Measurements from ENCODE around the gene SULT1A2.
"Not testable (repeated sequence)": the region's sequence is repeated elsewhere in the genome, so short reads cannot be mapped to it uniquely, and the experiment has no call there.

Gene SULT1A2

GRCh38 chr16:28589930-28590329 is 6.9 kb downstream of the SULT1A2 start:
- no peak for DNase-seq

- DNase-seq, result no peak
Observed at GRCh38 chr16:28589069-28589468, 7.8 kb downstream of the SULT1A2 start.

DNA sequence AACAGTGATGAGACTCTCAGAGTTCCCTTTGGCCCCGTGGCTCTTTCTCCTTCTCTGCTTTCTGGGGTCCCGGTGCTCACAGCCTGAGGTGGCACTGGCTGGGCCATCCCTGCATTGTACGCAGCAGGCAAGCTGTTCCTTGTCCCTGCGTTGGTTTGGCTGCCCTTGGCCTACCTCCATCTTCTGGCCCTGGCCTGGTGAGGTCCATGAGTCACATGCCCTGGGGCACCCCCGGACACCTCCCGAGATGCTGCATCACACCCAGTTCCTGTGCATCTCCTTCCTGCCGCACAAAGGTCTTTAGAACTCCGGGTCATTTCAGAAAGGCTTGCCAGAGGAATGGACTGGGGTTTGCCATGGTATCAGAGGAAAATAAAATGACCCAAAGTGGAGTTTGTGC is 9.5 kb downstream of the SULT1A2 start:
- no peak for DNase-seq

- DNase-seq, result no peak
Observed at GRCh38 chr16:28586466-28586865, 10.4 kb downstream of the SULT1A2 start.

DNA sequence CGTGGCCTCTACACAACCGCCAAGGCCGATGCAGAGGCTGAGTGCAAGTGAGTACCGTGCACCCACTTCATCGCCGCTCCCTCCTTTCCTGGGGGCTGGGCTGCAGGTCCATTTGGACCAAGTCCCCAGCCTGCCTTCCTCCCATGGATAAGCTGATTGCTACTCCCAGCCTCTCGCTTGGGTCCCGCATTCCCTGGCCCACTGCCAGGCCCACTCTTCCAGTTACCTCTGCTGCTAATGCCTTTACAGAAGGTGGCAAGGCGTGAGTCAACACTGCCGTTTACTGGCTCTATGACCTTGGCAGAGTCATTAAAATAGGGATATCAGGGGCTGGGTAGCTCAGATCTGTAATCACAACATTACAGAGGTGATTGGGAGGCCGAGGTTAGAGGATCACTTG is 11.2 kb downstream of the SULT1A2 start:
- no peak for DNase-seq

DNA sequence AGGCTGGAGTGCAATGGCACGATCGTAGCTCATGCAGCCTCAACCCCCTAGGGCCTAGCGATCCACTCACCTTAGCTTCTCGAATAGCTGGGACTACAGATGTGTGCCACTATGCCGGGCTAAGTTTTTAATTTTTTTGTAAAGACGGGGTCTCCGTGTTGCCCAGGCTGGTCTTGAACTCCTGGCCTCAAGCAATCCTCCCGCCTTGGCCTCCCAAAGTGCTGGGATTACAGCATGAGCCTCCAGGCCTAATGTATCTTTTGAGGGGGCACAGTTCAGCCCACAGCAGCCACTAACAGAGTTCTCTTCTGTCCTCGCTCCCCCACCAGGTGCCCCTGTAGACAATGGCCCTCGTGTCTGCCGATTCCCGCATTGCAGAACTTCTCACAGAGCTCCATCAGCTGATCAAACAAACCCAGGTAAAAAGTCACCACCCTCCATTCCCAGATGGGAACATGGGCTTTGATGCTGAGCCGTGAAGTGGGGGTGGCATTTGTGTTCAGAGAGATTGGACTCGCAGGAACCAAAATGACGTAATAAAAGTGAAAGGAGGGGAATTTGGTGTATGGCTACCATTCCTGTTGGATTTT is 16.0 kb downstream of the SULT1A2 start:
- no peak for DNase-seq

- no peak for DNase-seq
Observed at GRCh38 chr16:28575446-28576109, 21.3 kb downstream of the SULT1A2 start.

DNA sequence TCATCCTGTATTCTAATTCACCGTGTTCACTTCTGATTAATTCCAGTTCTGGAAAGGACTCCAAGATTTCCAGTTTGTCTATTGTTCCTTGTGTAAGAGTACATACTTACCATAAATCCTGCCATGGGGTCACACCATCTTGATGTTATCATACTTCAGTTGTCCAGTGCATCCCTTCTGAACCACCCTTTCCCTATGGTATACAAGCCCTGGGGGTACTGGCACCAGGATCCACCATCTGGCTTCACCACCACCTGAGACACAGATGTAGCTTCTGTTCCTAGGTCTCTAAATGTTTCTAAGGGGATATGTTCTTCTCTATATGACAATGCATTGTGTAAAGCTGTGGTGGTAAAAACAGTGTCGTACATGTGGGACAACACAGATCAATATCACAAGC is 21.9 kb downstream of the SULT1A2 start:
- DNase-seq, result no peak

DNA sequence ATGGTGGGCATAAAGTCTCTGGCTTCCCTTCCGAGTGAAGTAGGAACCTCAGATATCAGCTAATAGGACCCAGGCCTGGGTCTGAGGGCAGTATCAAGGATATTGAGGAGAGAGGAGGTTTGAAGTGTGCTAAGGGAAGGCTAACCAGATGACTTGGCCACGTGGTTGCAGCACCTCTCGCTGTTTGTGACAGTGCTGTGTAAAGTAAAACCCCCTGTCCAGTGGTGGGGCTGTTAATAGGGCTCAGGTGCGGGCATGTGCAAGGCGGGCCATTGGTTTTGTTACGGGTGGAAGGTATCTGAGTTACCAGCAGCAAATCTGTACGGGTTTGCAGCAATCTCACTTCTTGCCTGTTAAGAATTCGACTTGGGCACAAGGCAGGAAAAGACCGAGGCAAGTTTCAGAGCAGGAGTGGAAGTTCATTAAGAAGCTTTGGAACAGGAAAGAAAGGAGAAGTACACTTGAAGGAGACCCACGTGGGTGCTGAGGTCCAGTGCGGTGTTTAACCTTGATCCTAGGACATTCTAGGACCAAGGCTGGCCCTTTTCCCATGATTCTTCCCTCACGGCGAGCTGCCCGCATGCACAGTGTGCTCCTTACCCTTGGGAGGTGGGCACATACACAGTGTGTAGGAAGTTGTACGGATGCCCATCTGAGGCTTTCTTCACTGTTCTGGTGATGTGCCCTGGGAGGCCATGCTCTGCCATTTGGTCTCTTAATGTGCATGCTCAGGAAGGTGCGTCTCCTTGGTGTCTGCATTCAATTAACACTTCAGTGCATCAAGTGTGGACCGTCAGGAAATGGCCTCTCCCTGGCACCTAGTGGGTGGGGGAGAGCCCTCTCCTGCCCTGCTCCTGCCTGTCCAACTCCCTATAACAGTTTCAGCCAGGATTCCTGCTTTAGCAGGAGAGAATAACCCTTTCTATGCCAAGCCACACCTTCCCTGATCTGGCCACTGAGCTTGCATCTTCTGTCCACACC is 22.8 kb downstream of the SULT1A2 start:
- no peak for DNase-seq

GRCh38 chr16:28572696-28573510 is 23.9 kb downstream of the SULT1A2 start:
- DNase-seq, result no peak

- DNase-seq, result no peak
Observed at GRCh38 chr16:28569968-28570752, 26.7 kb downstream of the SULT1A2 start.

- DNase-seq, result no peak
Observed at GRCh38 chr16:28569021-28569420, 27.8 kb downstream of the SULT1A2 start.

DNA sequence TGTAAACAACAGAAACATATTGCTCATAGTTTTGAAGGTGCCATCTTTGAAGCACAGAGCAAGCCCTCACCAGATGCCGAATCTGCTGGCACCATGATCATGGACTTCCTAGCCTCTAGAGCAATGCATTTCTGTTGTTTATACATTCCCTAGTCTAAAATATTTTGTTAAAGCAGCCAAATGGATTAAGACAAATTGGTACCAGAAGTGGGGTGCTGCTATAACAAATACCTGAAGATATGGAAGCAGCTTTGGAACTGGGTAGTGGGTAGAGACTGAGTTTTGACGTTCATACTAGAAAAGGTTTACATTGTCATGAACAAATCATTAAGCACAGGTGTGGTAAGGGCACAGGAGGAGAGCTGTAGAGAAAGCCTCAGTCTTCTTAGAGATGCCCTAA is 29.6 kb downstream of the SULT1A2 start:
- no peak for DNase-seq

- not testable (repeated sequence) for DNase-seq
Observed at GRCh38 chr16:28566233-28566925, 30.5 kb downstream of the SULT1A2 start.

GRCh38 chr16:28563218-28563617 is 33.6 kb downstream of the SULT1A2 start:
- DNase-seq, result no peak

DNA sequence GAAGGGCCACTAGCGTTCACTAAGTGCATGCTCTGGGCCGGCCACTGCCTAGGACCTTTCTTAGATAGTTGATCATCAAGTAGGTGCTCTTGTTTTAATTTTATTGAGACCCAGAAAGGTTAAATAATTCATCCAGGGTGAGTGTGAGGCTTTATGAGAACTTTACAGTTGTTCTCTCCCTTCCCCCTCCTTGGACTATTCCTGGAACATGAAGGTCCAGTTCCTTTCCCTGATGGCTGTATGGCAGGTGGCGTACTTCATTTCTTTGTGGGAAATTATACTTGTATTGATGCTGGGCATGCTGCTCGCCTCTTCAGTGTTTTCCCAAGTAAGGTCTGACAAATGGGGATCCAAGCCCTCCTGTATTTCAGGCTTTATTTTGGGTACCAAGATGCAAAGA is 34.7 kb downstream of the SULT1A2 start:
- no peak for DNase-seq

GRCh38 chr16:28561557-28562187 is 35.2 kb downstream of the SULT1A2 start:
- no peak for DNase-seq

- DNase-seq, result no peak
Observed at GRCh38 chr16:28558456-28558855, 38.4 kb downstream of the SULT1A2 start.

GRCh38 chr16:28556914-28557320 is 39.9 kb downstream of the SULT1A2 start:
- no peak for DNase-seq

DNA sequence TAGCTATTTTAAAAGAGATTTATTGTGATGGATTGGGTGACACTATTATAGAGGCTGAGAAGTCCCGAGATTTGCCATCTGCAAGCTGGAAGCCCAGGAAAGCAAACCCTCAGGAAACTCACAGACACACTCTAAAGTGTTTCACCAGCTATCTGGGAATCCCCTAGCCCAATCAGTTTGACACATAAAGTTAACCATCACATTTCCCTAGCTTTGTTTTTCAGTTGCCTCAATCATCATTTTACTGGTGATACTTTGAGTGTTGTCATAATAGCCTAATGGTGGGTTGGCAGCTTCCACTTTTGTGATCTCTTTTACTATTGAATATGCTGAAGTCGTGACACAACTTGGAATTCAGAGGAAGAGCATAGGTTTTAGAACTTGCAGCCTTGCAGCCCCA is 41.3 kb downstream of the SULT1A2 start:
- no peak for DNase-seq

Data from activated CD4-positive, CD25-positive, alpha-beta regulatory T cell (primary cell).